Neutrophil (primary cell): ENCODE measurements around the gene ZNF611.
"Not testable (repeated sequence)": the region's sequence is repeated elsewhere in the genome, so short reads cannot be mapped to it uniquely, and the experiment has no call there.

ENCODE experiments used
- H3K27ac ChIP-seq: fragments of 200-600 bp; sonication (generic); 2 replicates; pipeline ENCODE4 v1.5.1; 2016; ENCODE audit warnings: mild to moderate bottlenecking, moderate library complexity
- H3K27me3 ChIP-seq: fragments of 200-600 bp; sonication (generic); 2 replicates; pipeline ENCODE4 v1.6.0; 2016; ENCODE audit warnings: mild to moderate bottlenecking
- H3K36me3 ChIP-seq: fragments of 200-600 bp; sonication (generic); 2 replicates; pipeline ENCODE4 v1.5.1; 2017
- H3K4me1 ChIP-seq, 2 experiments: fragments of 200-600 bp in 1 of 2; sonication (generic) in 1 of 2; 1 replicate in 1 of 2; 2 replicates in 1 of 2; pipeline versions ENCODE4 v1.5.1 to v1.6.1; 2013 to 2016; ENCODE audit warnings: low read depth in 1 of 2, low read length in 1 of 2, mild to moderate bottlenecking in 1 of 2, moderate library complexity in 1 of 2; ENCODE audit not compliant: control insufficient read depth in 1 of 2, insufficient read depth in 1 of 2
- H3K4me3 ChIP-seq, 2 experiments: fragments of 200-600 bp in 1 of 2; sonication (generic) in 1 of 2; 1 replicate in 1 of 2; 2 replicates in 1 of 2; pipeline ENCODE4 v1.5.1; 2013 to 2016; ENCODE audit warnings: low read depth in 1 of 2, low read length in 1 of 2, mild to moderate bottlenecking in 1 of 2, moderate library complexity in 1 of 2
- H3K9me3 ChIP-seq: fragments of 200-600 bp; sonication (generic); 2 replicates; pipeline ENCODE4 v1.5.1; 2016
- CTCF ChIP-seq: fragments of 200-600 bp; sonication (generic); IDR thresholded peaks from 2 replicates; pipeline ENCODE4 v1.5.1; 2016; ENCODE audit warnings: antibody characterized with exemption

Gene ZNF611

DNA sequence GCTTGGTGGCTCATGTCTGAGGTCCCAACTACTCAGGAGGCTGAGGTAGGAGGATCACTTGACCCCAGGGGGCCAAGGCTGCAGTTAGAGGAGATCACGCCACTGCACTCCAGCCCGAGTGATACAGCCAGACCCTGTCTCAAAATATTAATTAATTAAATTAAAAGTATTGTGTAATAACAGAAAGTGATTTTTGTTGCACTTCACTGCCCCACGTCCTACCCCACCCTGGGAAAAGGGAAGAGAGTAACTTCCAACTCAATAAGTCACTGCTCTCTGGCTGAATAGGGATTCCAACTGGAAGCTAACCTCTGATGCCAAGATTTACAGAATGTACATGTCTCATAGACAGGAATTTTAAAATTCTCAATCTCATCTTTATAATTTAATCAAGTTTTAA, 47.2 kb downstream of the ZNF611 start:
- no peak for TF ChIP-seq CTCF
- Histone ChIP-seq H3K9me3 (no peaks in the 10 kb centered on the region), H3K27me3 (no peaks in the 10 kb centered on the region), H3K4me1 (peaks cover 12 to 32% of the 10 kb centered on the region in 2 experiments), H3K4me3 (no peak overlapping the region), H3K36me3 (no peaks in the 10 kb centered on the region), H3K27ac (no peak overlapping the region)

GRCh38 chr19:52685811-52686210, 49.0 kb downstream of the ZNF611 start:
- H3K27me3 ChIP-seq = no peaks in the 10 kb centered on the region
- no peaks in the 10 kb centered on the region for H3K36me3 ChIP-seq
- no peak overlapping the region for H3K27ac ChIP-seq
- H3K9me3 ChIP-seq = no peaks in the 10 kb centered on the region
- peaks cover 7 to 26% of the 10 kb centered on the region in 2 experiments for H3K4me1 ChIP-seq
- TF ChIP-seq CTCF = no peak
- no peak overlapping the region for H3K4me3 ChIP-seq

- not testable (repeated sequence) for H3K36me3 ChIP-seq, H3K4me1 ChIP-seq, H3K9me3 ChIP-seq, H3K4me3 ChIP-seq, H3K27me3 ChIP-seq, H3K27ac ChIP-seq
Measured at GRCh38 chr19:52681216-52681615, 53.6 kb downstream of the ZNF611 start.

- Histone ChIP-seq H3K36me3 (no peaks in the 10 kb centered on the region), H3K27ac (no peak overlapping the region), H3K9me3 (no peaks in the 10 kb centered on the region), H3K4me3 (no peak overlapping the region), H3K4me1 (no peaks in the 10 kb centered on the region), H3K27me3 (no peaks in the 10 kb centered on the region)
- no peak for TF ChIP-seq CTCF
Measured at GRCh38 chr19:52679598-52679997, 55.2 kb downstream of the ZNF611 start.

DNA sequence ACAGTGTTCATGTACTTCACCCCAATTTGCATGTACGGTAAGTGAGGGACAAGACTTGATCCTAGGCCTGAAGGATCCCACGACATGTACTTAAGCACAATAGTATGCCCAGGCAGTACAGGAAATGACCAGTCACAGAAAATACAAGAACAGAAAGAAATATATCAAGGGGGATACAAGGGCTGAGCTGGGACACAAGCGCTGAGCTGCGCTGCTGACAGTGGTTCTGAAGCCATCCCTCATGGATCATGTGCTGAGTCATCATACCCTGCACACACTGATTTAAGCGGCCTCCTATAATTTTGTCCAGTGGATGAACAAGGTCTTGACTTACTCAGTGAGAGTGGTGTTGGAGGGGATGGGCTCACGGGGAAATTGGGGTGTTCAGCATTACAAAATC, 59.6 kb downstream of the ZNF611 start:
- not testable (repeated sequence) for H3K36me3 ChIP-seq, H3K4me3 ChIP-seq, H3K27me3 ChIP-seq, H3K9me3 ChIP-seq, H3K27ac ChIP-seq, H3K4me1 ChIP-seq

DNA sequence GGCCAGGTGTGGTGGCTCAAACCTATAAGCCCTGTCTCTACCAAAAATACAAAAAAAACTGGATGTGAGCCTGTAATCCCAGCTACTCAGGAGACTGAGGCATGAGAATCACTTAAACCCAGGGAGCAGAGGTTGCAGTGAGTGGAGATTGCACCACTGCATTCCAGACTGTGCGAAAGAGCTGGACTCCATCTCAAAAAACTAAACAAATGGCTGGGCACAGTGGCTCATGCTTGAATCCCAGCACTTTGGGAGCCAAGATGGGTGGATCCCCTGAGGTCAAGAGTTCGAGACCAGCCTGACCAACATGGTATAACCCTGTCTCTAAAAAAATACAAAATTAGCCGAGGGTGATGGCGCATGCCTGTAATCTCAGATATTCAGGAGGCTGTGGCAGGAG, 61.8 kb downstream of the ZNF611 start:
- Histone ChIP-seq H3K36me3 (no peaks in the 10 kb centered on the region), H3K9me3 (peaks cover 3% of the 10 kb centered on the region), H3K27me3 (no peaks in the 10 kb centered on the region), H3K4me1 (no peaks in the 10 kb centered on the region), H3K4me3 (no peak overlapping the region), H3K27ac (no peak overlapping the region)
- no peak for TF ChIP-seq CTCF

DNA sequence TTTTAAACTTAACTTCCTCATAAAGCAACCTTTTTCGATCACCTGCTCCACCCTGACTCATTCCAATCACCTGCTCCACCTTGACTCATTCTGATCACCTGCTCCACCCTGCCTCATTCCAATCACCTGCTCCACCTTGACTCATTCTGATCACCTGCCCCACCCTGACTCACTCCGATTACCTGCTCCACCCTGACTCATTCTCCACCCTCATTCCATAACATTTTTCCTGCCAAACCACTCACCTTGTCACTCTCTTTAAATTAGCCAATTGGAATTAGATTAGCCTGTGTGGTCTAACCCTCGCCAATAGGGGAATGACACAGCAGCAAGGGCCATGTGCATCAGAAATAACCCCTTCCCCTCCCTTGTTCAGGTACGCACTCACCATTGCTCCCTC, 64.8 kb downstream of the ZNF611 start:
- no peak overlapping the region for H3K4me3 ChIP-seq
- peaks cover 3% of the 10 kb centered on the region for H3K9me3 ChIP-seq
- peaks cover 7 to 23% of the 10 kb centered on the region in 2 experiments for H3K4me1 ChIP-seq
- no peak for TF ChIP-seq CTCF
- no peak overlapping the region for H3K27ac ChIP-seq
- no peaks in the 10 kb centered on the region for H3K36me3 ChIP-seq
- no peaks in the 10 kb centered on the region for H3K27me3 ChIP-seq
